ENCODE data around the gene P2RX6. TPM values are rescaled to one million over a fixed set of nuclear protein-coding genes. Genes with fewer than 3 reads are reported as not detected.

Gene P2RX6
- total RNA-seq, 6 experiments from 2014 or later: 0.09 to 1.4 (median 0.42) TPM; not detected in 1

- Histone ChIP-seq H3K4me1 (no peaks in the 10 kb centered on the region), H3K27me3 (no peaks in the 10 kb centered on the region), H3K4me3 (no peak overlapping the region), H3K9me3 (no peaks in the 10 kb centered on the region), H3K27ac (no peak overlapping the region), H3K36me3 (no peaks in the 10 kb centered on the region)
- TF ChIP-seq CTCF (IDR thresholded peaks at IDR 0.05): no peak
- ATAC-seq: no peak
- WGBS (ENCODE audit: insufficient coverage, low coverage, low lambda C conversion rate, missing lambda C conversion rate): 78% methylated on average over 4 of the region's 27 CpGs
- no peak for DNase-seq
- intact Hi-C loops (cut with DNase I): no loop called here
Measured at GRCh38 chr22:21025763-21026755, 11.1 kb downstream of the P2RX6 start.

GRCh38 chr22:21026783-21027692 lies 12.1 kb downstream of the P2RX6 start:
- H3K36me3 ChIP-seq: no peaks in the 10 kb centered on the region
- H3K9me3 ChIP-seq: no peaks in the 10 kb centered on the region
- 96% methylated on average over 5 of the region's 14 CpGs for WGBS (ENCODE audit: insufficient coverage, low coverage, low lambda C conversion rate, missing lambda C conversion rate)
- H3K4me3 ChIP-seq: no peak overlapping the region
- H3K27ac ChIP-seq: no peak overlapping the region
- TF ChIP-seq POLR2A (IDR thresholded peaks at IDR 0.05) (no peak), CTCF (IDR thresholded peaks at IDR 0.05) (no peak)
- no peak for DNase-seq
- intact Hi-C loops (cut with DNase I): no loop called here
- H3K4me1 ChIP-seq: no peaks in the 10 kb centered on the region
- H3K27me3 ChIP-seq: no peaks in the 10 kb centered on the region
- ATAC-seq: no peak

- no peak overlapping the region for H3K27ac ChIP-seq
- H3K36me3 ChIP-seq: no peaks in the 10 kb centered on the region
- intact Hi-C loops (cut with DNase I): no loop called here
- no peaks in the 10 kb centered on the region for H3K4me1 ChIP-seq
- no CpG with 5 or more reads among the region's 13 CpGs for WGBS (ENCODE audit: insufficient coverage, low coverage, low lambda C conversion rate, missing lambda C conversion rate)
- H3K4me3 ChIP-seq: no peak overlapping the region
- no peaks in the 10 kb centered on the region for H3K9me3 ChIP-seq
- H3K27me3 ChIP-seq: no peaks in the 10 kb centered on the region
- DNase-seq (no peak), ATAC-seq (no peak)
- TF ChIP-seq CTCF (IDR thresholded peaks at IDR 0.05) (no peak), POLR2A (IDR thresholded peaks at IDR 0.05) (no peak)
Measured at GRCh38 chr22:21028277-21029251, 13.6 kb downstream of the P2RX6 start.

- Histone ChIP-seq H3K4me1 (no peaks in the 10 kb centered on the region), H3K27ac (no peak overlapping the region), H3K9me3 (no peaks in the 10 kb centered on the region), H3K4me3 (no peak overlapping the region), H3K27me3 (no peaks in the 10 kb centered on the region), H3K36me3 (no peaks in the 10 kb centered on the region)
- no peak for DNase-seq
- whole genome bisulfite sequencing (ENCODE audit: insufficient coverage, low coverage, low lambda C conversion rate, missing lambda C conversion rate): 70% methylated on average over 4 of the region's 12 CpGs
- TF ChIP-seq CTCF (IDR thresholded peaks at IDR 0.05): no peak
- intact Hi-C loops (cut with DNase I): no loop called here
- no peak for ATAC-seq
Measured at GRCh38 chr22:21029486-21030025, 14.6 kb downstream of the P2RX6 start.

Data from right lobe of liver (tissue), 6 donors.